ENCODE data around the gene TSSK1B.

GRCh38 chr5:113478691-113479090, 43.9 kb upstream of the TSSK1B start:
- TF ChIP-seq CTCF (IDR thresholded peaks at IDR 0.05; ENCODE audit: low read length) (no peak), EZH2 (IDR thresholded peaks at IDR 0.05; ENCODE audit: borderline replicate concordance, low read length) (no peak)

All from OCI-LY1 (cell line).